Ecto neural progenitor cell (in vitro differentiated cells): ENCODE measurements around the gene CHN1.

Source experiments
- DNase-seq: peaks from one replicate; pipeline ENCODE4 v3.0.0-alpha.2; 2018; ENCODE audit warnings: low spot score

Gene CHN1

DNA sequence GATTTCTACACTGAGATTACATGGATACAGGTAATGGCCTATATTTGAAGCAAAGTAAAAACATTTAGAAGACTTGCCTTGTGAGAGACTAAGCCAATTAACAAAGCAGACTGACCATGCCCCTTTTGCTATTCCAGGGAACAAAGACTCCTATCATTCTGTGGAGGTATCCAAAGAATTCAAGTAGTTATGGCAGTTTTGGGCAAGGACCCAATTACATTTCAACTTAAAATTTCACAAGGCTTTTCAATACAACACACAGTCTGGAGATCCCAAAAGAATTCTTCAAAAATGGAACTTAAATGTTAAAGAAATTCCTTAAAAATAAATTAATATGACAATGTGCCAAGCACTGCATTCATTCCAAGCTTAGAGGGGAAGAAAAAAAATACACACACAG, 131.7 kb downstream of the CHN1 start:
- DNase-seq: no peak

GRCh38 chr2:174870787-174871186, 134.4 kb downstream of the CHN1 start:
- DNase-seq: no peak

DNA sequence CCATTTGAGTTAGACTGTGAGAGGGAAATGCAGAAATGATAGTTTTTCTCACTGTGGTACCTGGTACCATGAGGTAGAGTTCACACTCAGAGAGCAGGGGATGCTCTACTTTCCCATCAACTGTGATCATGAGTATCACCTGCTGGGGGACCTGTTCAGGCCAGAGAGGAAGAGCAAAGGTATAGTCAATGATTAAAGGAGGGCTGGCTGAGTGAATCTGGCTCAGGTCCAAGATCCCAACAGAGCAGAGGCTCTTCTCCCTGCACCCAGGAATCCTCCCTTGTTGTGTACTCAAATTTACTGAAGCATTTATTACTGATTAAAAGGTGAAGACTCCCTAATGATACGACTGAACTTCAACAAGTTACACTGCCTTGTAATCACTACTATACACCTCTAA, 136.3 kb downstream of the CHN1 start:
- DNase-seq: no peak

DNA sequence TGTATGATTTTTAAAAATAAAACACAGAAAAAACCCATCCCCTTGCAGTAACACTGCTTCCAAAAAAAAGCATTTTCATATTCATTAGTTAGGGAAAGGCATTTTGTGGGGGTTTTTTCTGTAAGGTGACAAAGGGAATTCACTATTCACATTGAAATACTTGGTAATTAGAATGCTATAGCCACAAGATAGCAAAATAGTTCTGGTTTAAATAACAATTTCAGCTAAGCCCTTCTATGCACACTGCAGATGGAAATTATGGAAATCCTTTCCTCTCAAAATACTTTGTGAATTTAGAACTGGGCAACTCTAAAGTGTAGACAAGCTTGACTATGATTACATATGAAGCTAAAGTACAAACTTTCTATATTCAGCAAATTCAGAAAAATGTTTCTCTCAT, 138.8 kb downstream of the CHN1 start:
- DNase-seq: no peak

GRCh38 chr2:174863183-174863582, 142.0 kb downstream of the CHN1 start:
- no peak for DNase-seq

DNA sequence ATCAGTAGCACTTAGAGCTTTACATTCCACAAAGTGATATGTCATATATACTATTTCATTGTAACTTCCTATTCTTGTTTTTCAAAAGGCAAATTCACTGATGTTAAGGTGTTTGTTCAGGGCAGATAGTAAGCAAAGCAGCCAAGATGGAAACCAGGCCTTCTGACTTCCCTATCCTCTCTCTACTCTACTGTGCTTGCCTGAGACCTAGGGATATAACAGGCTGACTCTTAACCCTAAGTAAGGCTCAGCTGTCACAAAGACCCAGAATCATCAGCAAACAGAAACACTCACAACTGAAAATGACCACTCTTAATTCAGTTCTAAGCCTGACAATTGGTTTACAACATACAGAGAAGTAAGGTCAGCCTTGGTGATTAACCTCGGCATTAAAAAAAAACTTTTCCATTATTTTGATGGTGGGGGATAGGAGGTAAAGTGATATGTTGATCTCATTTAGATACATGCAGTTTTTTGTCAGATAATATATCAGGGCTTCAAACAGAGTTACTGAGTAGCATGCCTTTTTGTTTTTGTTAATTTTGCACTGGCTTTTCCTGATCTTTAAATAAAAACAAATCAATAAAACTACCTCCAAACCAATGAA, 145.5 kb downstream of the CHN1 start:
- no peak for DNase-seq

- no peak for DNase-seq
Measured at GRCh38 chr2:174858745-174859144, 146.4 kb downstream of the CHN1 start.

GRCh38 chr2:174856447-174856846, 148.7 kb downstream of the CHN1 start:
- no peak for DNase-seq

DNA sequence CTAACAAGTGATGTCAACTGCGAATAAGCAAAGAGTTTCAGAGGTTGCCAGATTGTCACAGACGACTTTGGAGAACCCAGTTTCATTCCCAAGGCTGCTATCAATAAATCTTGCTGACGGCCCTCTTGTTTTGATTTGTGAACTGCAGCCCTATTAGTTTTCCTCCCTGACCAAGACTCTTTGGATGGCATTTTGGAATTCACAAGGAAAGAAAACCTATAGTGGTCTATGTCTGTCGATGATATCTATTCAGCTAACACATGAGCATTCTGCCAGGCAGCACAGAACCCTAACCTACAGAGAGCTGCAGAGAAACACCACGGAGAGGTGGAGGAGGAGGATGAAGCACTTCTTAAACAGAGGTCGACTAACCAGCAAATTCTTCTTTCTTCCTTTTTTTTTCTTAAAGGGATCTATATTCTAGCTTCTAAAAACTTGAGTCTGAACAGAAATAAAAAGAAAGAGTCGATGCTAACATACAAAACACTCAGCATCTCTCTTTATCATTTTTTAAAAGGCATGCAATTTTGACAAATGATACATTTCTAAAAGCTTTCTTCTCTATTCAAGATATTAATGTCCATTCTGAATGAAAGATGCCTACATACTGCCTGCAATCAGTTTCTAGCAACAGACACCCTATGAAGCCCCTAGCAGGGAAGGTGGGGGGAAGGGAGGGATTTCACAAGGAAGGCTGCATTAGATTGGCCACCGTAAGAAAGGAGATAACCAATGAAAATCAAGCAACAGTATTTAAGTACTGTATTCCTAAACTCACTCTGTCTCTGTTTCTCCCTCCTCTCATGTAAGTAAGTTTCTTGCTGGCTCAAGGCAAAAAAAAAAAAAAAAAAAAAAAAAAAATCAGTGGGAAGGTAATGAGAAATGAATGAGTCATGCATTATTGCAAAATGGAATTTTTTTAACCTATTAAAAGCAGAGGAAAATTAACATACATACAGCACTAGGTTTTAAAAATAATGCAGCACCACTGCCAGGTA, 157.9 kb downstream of the CHN1 start:
- no peak for DNase-seq

DNA sequence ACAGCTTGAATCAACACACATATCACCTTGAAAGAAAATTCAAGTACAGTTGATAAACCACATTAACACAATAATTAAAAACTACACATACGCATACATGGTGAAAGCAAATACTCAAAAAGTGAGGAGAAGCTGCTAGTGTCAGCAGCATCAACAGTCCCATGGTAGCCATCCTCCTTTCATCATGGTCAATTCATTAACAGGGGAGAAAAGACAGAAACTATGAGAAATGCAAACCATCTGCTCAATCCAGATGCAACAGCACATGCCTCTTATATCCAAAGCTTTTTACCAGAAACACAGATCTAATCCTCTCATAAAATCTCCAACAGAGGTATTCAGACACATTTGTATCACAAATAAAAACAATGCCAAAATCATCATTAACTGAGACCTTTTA, 159.0 kb downstream of the CHN1 start:
- no peak for DNase-seq

DNA sequence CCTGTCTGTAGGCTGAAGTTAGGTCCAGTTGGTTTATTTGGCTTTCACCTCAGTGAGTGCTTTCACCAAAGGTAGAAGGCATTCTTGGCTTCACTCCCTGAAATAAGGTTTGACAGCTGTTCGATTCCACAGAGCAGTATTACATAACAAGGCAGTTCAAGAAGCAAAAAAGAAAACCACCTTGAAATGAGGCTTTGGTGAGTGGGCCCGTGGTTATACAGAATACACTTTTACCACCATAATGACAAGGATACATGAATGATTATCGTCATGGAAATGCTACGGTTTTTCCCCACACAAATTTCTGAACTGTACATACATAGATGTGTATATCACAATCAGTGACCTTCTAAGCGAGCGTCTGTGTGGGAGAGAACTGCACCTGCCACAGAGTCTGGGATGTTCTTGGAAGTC, 160.9 kb downstream of the CHN1 start:
- DNase-seq: no peak

DNA sequence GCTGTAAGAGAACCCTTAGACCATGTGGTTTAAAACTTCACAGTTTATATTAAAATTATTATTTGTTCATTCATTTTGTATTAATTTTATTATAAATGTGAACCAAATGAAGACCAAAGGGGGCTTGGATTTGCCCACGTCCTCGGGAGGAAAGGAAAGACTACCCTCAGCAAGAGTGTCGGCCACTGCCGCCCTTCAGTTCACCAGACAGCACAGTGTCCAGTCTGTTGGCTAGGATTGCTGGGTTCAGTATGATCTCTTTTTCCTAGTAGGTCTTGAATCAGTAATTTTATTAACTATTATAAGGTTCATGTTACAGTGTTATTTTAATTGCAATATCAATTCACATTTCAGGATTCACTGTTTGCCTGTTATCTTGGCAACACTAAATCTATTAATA, 162.7 kb downstream of the CHN1 start:
- no peak for DNase-seq

GRCh38 chr2:174841936-174842335, 163.2 kb downstream of the CHN1 start:
- DNase-seq: no peak

GRCh38 chr2:174841350-174841749, 163.8 kb downstream of the CHN1 start:
- no peak for DNase-seq

DNA sequence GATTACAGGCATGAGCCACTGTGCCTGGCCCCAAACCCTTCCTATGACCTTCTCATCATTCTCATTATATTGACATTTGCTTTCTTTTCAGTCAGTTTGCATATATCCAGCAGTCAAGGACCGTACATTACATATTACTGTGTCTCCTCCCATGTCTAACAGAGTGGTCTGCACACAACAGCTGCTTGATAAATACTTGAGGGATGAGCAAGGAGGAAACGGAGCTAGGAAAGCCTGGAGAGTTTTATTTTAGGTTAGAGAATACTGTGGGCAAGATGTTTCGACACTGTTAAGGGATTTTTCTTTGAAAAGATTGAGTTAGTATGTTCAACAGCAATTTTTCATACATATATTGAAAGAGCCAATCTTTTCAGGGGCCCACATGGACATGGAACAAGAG, 164.7 kb downstream of the CHN1 start:
- DNase-seq: no peak

DNA sequence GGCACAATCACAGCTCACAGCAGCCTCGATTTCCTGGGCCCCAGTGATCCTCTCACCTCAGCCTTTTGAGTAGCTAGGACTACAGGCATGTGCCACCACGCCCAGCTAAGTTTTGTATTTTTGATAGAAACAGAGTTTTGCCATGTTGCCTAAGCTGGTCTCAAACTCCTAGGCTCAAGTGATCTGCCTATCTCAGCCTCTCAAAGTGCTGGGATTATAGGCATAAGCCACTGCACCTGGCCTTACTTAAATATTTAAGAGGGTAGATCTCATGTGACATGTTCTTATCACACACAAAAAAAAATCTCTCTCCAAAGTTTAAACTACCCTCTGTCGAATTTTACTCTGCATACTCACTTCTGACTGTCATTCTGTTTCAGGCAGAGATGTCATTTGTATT, 165.5 kb downstream of the CHN1 start:
- DNase-seq: no peak

GRCh38 chr2:174836995-174837390, 168.2 kb downstream of the CHN1 start:
- no peak for DNase-seq

- no peak for DNase-seq
Measured at GRCh38 chr2:174836377-174836994, 168.7 kb downstream of the CHN1 start.

GRCh38 chr2:174835797-174836255, 169.4 kb downstream of the CHN1 start:
- DNase-seq: peak; percentile 63

DNA sequence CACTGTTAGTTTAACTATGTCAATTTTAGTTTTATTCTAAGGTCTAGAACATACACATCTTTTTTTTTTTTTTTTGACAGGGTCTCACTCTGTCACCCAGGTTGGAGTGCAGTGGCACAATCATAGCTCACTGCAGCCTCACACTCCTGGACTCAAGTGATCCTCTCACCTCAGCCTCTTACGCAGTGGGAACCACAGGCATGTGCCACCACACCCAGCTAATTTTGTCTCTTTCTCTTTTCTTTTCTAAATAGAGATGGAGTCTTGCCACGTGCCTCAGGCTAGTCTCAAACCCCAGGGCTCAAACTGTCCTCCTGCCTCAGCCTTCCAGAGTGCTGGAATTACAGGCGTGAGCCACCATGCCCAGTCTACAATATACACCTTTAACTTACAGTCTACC, 171.4 kb downstream of the CHN1 start:
- no peak for DNase-seq

DNA sequence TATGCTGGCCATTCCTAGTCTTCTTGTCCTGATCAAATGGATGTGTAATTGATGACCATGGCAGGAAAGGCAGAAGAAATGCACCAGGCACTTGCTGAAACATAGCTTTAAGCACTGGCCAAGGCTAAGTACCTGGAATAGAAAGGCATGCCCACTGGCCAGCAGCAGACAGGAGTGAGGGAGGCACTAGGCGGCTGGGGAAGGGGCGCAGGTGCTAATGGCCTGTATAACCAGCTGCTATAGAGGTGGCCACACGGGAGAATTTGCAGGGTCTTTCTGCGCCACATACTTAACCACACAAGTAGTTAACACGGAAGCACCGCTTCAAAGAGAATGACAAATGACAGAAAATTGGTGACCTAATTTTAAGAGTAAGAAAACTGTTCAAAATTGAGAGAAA, 174.6 kb downstream of the CHN1 start:
- DNase-seq: no peak

GRCh38 chr2:174829550-174829949, 175.6 kb downstream of the CHN1 start:
- no peak for DNase-seq
